Measurements from ENCODE around the gene KCTD21.

The KCTD21 gene

GRCh38 chr11:78170874-78171549 is 17.4 kb downstream of the KCTD21 start:
- DNase-seq, result no peak

GRCh38 chr11:78170413-78170812 is 18.0 kb downstream of the KCTD21 start:
- DNase-seq, result no peak

- no peak for DNase-seq
Measured at GRCh38 chr11:78168539-78169477, 19.6 kb downstream of the KCTD21 start.

GRCh38 chr11:78166855-78167469 is 21.5 kb downstream of the KCTD21 start:
- no peak for DNase-seq

- no peak for DNase-seq
Measured at GRCh38 chr11:78164471-78164870, 24.0 kb downstream of the KCTD21 start.

GRCh38 chr11:78163828-78164227 is 24.6 kb downstream of the KCTD21 start:
- DNase-seq, result no peak

- no peak for DNase-seq
Measured at GRCh38 chr11:78161962-78162371, 26.5 kb downstream of the KCTD21 start.

GRCh38 chr11:78161346-78161745 is 27.1 kb downstream of the KCTD21 start:
- DNase-seq, result no peak

GRCh38 chr11:78160557-78160956 is 27.9 kb downstream of the KCTD21 start:
- DNase-seq, result no peak

GRCh38 chr11:78158987-78159652 is 29.3 kb downstream of the KCTD21 start:
- no peak for DNase-seq

- no peak for DNase-seq
Measured at GRCh38 chr11:78156127-78156844, 32.1 kb downstream of the KCTD21 start.

GRCh38 chr11:78151804-78152203 is 36.6 kb downstream of the KCTD21 start:
- DNase-seq, result no peak

- no peak for DNase-seq
Measured at GRCh38 chr11:78150754-78151153, 37.7 kb downstream of the KCTD21 start.

GRCh38 chr11:78150346-78150745 is 38.1 kb downstream of the KCTD21 start:
- no peak for DNase-seq

- peak in 3 of 6 experiments; percentile 4 to 26 (median 6) for DNase-seq
Measured at GRCh38 chr11:78149646-78150045, 38.8 kb downstream of the KCTD21 start.

GRCh38 chr11:78147807-78148206 is 40.6 kb downstream of the KCTD21 start:
- DNase-seq, result no peak

- no peak for DNase-seq
Measured at GRCh38 chr11:78145511-78146025, 42.9 kb downstream of the KCTD21 start.

GRCh38 chr11:78140392-78141077 is 47.9 kb downstream of the KCTD21 start:
- no peak for DNase-seq

- DNase-seq, result peak; percentile 91 to 95 (median 94)
Measured at GRCh38 chr11:78139422-78140391, 48.7 kb downstream of the KCTD21 start, which contains the start of gene ALG8. TSS of gene ALG8 (minus strand) at chr11:78139626. CDS start at chr11:78139588, 38 bp downstream.

All from stimulated activated naive CD4-positive, alpha-beta T cell (primary cell).